Activated T-cell treated with anti-CD3 and anti-CD28 coated beads, Interleukin-2, amount 50 U/mL, for 4 hours (primary cell): ENCODE results near the gene STX18. TPM values are rescaled to one million over a fixed set of nuclear protein-coding genes. Genes with fewer than 3 reads are reported as not detected.
"Not testable (repeated sequence)": the region's sequence is repeated elsewhere in the genome, so short reads cannot be mapped to it uniquely, and the experiment has no call there.

Source experiments
- ATAC-seq, 2 donors: fragments of 200-7000 bp; cut with Tn5 transposase; one replicate each; pipeline ENCODE4 v1.10.0; 2021
- DNase-seq: peaks from one replicate; pipeline ENCODE4 v3.0.0-alpha.2; 2020
- H3K27me3 Mint-ChIP-seq: one replicate; pipeline ENCODE4 v1.8.0; 2021; ENCODE audit warnings: low read depth, mixed read lengths
- H3K36me3 Mint-ChIP-seq: one replicate; pipeline ENCODE4 v1.8.0; 2022; ENCODE audit warnings: mixed read lengths; ENCODE audit not compliant: insufficient read depth
- H3K4me1 Mint-ChIP-seq: one replicate; pipeline ENCODE4 v1.8.0; 2021; ENCODE audit warnings: low read depth, mixed read lengths
- H3K4me3 Mint-ChIP-seq: one replicate; pipeline ENCODE4 v1.8.0; 2021; ENCODE audit warnings: mild to moderate bottlenecking, moderate library complexity, mixed read lengths
- H3K9me3 Mint-ChIP-seq: one replicate; pipeline ENCODE4 v1.8.0; 2021; ENCODE audit warnings: mixed read lengths
- total RNA-seq, 3 donors: library from RNA; stranded (reverse); gene quantifications; one replicate each; pipeline ENCODE4 v1.2.1, GENCODE V29; 2021

The STX18 gene
- total RNA-seq, 3 donors from 2014 or later, result 27.6 to 30.1 (median 29.7) TPM

DNA sequence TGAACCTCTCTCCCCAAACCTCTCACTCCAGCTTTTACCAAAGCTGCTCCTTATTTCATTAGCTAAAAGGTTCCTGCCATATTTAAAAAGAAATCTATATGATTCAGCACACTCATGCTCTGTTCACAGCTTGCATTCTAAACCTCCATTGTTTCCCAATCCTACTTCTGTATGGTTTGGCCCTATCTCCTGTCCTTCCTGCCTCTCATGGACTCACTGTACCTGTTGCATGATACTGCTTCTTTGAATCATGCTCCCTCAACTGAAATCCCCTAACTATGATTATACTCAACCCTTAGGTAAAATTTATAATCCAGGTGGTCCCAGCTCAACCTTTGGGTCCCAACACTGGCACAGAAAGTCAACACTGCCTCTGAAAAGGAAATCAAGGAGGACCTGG lies 6.3 kb downstream of the STX18 start:
- peaks cover 13% of the 10 kb centered on the region for H3K36me3 Mint-ChIP-seq
- H3K4me3 Mint-ChIP-seq, result no peak overlapping the region
- H3K27me3 Mint-ChIP-seq, result no peaks in the 10 kb centered on the region
- ATAC-seq, result no peak
- H3K4me1 Mint-ChIP-seq, result peaks cover 33% of the 10 kb centered on the region
- H3K9me3 Mint-ChIP-seq, result no peaks in the 10 kb centered on the region
- DNase-seq, result no peak

DNA sequence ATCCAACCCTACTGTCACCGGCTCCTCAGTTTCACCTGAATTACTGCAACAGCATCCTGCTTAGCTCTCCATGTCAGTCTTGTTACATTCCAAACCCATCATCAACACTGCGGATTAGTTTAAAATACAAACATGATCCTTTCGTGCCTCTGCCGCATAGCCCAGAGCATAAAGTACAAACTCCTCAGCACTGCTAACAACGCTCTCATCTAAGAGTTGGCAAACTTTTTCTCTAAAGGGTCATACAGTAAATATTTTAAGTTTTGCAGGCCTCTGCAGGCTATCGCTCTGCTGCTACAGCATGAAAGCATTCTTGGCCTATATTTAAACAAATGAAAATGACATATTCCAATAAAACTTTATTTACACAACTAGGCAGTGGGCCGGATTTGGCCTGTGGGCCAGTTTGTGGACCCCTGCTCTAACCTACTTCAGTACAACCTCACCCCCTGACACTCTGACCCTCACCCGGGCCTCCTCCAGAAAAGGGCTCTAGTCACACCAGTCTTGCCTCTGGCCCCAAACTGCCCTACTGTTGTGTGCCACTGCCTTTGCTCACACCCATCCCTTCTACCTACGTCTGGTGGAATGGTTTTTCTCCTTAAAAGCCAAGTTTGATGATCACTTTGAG lies 7.2 kb downstream of the STX18 start:
- Mint-ChIP-seq H3K27me3 (no peaks in the 10 kb centered on the region), H3K4me3 (no peak overlapping the region), H3K4me1 (peaks cover 23% of the 10 kb centered on the region), H3K9me3 (no peaks in the 10 kb centered on the region), H3K36me3 (peaks cover 13% of the 10 kb centered on the region)
- no peak for DNase-seq
- ATAC-seq, result no peak

DNA sequence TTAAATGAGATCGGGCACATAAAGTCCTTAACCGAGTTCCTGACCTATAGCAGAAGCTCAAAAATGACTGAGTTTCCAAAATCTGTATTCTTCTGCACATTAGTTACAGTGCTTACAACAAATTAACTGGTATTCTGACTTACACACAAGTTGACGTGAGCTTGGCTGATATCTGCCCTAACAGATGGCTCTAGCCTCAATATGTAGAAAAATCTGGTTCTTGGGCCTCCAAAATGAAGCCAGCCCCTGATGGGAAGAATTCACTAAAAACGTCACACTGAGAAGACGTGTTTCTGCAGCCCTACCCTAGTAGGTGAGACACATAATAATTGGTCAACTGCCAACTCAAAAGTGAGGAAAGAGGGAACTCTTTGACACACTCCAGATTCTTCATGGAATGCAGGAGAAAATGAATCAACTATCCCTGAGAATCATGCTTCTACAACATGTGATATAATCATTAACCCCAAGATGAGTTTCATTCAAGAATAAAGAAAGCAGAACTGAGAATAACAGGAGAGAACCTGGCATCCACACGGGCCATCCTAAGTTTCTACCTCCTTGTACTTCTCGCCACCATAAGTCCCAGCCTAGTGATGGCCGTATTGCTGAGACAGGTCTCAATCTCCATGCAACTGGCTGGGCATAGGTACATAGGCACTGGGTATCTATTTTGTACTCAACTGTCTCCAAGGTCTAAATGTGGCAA lies 8.2 kb downstream of the STX18 start:
- DNase-seq, result no peak
- H3K4me1 Mint-ChIP-seq, result peaks cover 15% of the 10 kb centered on the region
- H3K4me3 Mint-ChIP-seq, result no peak overlapping the region
- H3K36me3 Mint-ChIP-seq, result peaks cover 13% of the 10 kb centered on the region
- H3K27me3 Mint-ChIP-seq, result no peaks in the 10 kb centered on the region
- H3K9me3 Mint-ChIP-seq, result no peaks in the 10 kb centered on the region
- ATAC-seq, result no peak

DNA sequence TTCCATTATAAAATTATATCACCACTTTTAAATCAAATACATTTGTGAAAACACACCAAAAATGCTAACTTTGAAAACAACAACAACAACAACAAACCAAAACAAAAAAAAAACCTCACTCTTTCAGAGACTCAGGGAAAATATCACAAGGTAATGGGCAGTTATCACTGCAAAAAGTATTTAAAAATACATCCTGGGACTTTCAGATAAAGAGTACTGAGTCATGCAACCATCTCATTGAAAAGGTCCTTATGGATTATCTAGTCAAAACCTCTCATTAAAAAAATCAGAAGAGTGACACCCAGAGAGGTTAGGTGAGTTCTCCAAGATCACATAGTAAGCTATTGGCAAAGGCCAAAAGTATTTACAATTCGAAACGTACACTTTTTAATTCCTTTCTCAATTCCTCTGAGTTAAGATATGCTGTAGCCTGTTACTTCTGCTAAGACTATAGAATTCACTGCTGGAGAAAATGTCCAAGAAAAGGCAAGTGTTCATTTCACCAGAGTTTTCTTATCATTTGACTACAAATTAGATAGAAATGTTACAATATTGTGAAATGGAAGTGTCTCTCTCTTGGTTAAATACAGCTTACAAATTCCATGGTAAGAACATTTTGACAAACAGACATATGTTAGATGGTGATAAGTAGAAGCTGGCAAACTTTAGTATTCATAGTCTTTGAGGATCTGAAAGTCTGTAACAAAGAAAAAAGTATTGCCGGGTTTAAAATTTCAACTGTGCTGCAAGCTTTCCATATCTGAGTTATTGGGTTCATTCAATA lies 9.3 kb downstream of the STX18 start:
- no peak overlapping the region for H3K4me3 Mint-ChIP-seq
- DNase-seq (no peak), ATAC-seq (no peak)
- H3K9me3 Mint-ChIP-seq, result no peaks in the 10 kb centered on the region
- H3K36me3 Mint-ChIP-seq, result peaks cover 16% of the 10 kb centered on the region
- peaks cover 9% of the 10 kb centered on the region for H3K4me1 Mint-ChIP-seq
- no peaks in the 10 kb centered on the region for H3K27me3 Mint-ChIP-seq

DNA sequence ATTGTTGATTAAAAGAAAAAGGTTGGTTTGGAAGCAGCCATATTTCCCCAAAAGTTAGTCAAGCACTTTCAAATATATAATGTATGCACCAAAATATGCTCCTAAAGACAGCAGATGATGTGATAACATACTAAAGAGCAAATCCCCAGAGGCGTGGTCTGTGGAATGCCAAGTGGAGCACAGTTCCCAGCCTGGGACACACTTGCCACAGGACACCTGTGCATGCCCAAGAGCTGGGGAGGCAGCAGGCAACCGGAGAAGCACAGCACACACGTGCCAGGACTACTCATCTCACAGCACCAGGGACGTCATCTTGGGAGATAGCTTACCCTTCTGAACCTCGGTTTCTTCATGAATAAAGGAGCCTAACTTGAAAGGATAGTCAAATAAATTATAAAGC lies 12.5 kb downstream of the STX18 start:
- Mint-ChIP-seq H3K9me3 (no peaks in the 10 kb centered on the region), H3K36me3 (peaks cover 19% of the 10 kb centered on the region), H3K4me3 (no peak overlapping the region), H3K27me3 (no peaks in the 10 kb centered on the region), H3K4me1 (peaks cover 21% of the 10 kb centered on the region)
- no peak for ATAC-seq
- no peak for DNase-seq

DNA sequence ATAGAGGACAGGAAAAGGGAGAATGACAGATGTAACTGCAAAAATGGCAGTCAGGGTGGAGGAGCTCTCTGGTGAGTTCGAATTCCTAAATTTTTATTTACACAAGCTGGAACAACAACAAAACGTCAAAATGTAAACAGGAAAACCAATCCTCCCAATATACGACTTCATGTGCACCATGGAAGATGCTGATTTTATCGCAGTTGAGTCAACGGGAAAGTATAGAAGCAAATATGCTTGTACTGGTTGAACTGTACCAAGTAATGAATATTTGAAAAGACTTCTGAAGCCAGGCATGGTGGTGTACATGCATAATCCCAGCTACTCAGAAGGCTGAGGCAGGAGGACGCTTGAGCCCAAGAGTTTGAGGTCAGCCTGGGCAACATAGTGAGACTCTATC lies 15.4 kb downstream of the STX18 start:
- Mint-ChIP-seq H3K4me1 (peaks cover 29% of the 10 kb centered on the region), H3K36me3 (peaks cover 18% of the 10 kb centered on the region), H3K9me3 (no peaks in the 10 kb centered on the region), H3K4me3 (no peak overlapping the region), H3K27me3 (no peaks in the 10 kb centered on the region)
- DNase-seq, result no peak
- no peak for ATAC-seq

DNA sequence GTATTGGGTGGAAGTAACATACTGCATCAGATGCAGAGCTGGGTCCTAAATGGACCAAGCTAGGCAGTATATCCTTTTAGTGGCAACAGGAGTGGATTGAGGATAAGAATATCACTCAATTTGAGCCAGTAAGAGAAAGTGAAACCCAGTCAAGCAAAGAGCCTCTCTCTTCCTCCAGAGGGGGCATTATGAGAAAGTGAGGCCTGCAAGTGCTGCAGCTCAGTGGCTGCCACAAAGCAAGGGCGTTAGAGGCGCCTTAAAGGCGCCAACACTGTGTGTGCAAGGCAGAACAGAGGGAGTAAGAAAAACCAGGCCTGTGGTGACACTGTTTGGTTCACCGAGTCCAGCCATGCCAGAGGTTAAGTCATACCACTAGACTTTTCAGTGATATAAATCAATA lies 17.5 kb downstream of the STX18 start:
- DNase-seq (no peak), ATAC-seq (peak; percentile 85 to 94)
- H3K4me1 Mint-ChIP-seq, result peaks cover 37% of the 10 kb centered on the region
- no peak overlapping the region for H3K4me3 Mint-ChIP-seq
- H3K9me3 Mint-ChIP-seq, result no peaks in the 10 kb centered on the region
- H3K36me3 Mint-ChIP-seq, result peaks cover 18% of the 10 kb centered on the region
- no peaks in the 10 kb centered on the region for H3K27me3 Mint-ChIP-seq

DNA sequence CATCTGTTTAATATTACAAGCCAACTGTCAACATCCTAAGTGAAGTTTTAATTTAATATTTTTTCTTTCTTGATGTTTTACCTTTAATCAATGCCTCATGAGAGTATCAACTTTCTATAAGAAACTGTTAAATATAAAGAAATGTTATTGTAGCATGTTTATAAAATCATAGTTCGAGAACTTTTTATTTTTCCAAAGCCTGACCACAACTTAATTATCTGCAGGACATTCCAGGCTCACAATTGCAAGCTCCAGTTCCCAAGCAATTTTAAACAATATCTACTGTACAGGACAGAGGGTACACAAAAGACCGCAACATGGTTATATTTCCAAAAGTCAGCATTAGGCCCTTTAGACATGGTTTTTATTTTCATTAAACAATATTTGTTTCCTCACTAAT lies 20.1 kb downstream of the STX18 start:
- no peaks in the 10 kb centered on the region for H3K27me3 Mint-ChIP-seq
- no peaks in the 10 kb centered on the region for H3K9me3 Mint-ChIP-seq
- no peak for DNase-seq
- no peak for ATAC-seq
- no peak overlapping the region for H3K4me3 Mint-ChIP-seq
- peaks cover 13% of the 10 kb centered on the region for H3K36me3 Mint-ChIP-seq
- H3K4me1 Mint-ChIP-seq, result peaks cover 46% of the 10 kb centered on the region

DNA sequence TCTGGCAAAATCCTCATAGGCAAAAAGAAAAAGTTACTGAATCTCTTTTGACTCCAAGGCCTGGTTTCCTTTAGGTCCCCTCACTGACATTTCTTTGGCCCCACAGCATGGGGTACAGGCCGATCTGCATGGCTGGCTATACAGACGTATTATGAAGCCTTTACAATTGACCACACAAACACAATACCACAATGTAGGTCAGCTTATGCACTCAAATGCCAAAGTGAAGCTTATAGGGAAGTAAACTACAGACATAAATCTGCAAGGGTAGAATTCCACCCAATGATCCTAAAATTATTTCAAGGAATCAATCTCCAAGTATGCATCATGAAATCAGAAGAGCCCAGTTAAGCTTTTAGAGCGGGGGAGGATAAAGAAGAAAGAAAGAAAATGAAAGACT lies 20.7 kb downstream of the STX18 start:
- H3K9me3 Mint-ChIP-seq, result no peaks in the 10 kb centered on the region
- DNase-seq (no peak), ATAC-seq (no peak)
- H3K27me3 Mint-ChIP-seq, result no peaks in the 10 kb centered on the region
- H3K4me1 Mint-ChIP-seq, result peaks cover 44% of the 10 kb centered on the region
- no peak overlapping the region for H3K4me3 Mint-ChIP-seq
- peaks cover 11% of the 10 kb centered on the region for H3K36me3 Mint-ChIP-seq

DNA sequence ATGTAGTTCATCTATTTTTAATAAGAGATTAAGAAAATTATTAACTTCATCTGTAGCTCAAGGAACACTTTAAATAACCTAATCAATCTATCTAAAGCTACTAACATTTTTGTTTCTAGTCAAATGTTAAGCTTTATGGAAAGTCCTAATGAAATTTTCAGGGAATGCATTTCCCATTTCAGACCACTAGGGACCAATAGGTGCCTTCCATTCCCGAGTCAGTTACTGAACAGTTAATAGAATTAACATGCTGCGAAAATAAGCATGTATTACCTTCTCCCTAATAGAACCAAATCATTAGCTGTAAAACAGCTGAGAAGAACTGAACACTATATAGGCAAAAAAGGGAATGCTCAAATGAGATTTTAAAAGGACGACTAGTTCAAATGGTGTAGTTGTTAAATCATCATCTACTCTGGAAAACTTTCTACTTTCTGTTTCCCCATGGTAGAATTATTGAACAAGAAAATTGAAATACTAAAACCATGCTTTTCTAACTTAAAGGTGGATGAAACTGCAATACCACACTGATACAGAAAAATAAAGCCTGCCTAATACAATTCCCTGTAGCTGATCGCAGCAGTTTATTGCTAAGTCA lies 22.5 kb downstream of the STX18 start:
- no peaks in the 10 kb centered on the region for H3K27me3 Mint-ChIP-seq
- H3K36me3 Mint-ChIP-seq, result peaks cover 4% of the 10 kb centered on the region
- DNase-seq (no peak), ATAC-seq (no peak)
- H3K4me3 Mint-ChIP-seq, result no peak overlapping the region
- H3K4me1 Mint-ChIP-seq, result peaks cover 37% of the 10 kb centered on the region
- no peaks in the 10 kb centered on the region for H3K9me3 Mint-ChIP-seq

DNA sequence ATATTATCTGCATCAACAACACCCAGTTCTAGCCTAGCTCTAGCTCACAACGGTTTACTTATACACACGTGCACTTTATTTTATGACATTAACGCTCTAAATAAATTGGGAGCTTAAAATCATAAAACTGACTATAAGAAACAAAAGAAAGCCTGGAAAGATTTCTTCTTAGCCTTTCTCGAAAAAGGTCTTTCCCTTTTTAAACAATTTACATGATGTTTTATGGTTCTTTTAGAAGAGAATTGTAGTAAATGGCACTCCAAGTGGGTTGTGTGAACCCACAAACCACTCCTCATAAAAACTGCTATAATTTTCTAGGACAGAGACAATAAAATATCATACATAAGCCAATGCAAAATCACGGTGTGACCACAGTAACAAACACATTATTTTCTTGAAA lies 23.1 kb downstream of the STX18 start:
- ATAC-seq, result no peak
- no peaks in the 10 kb centered on the region for H3K9me3 Mint-ChIP-seq

DNA sequence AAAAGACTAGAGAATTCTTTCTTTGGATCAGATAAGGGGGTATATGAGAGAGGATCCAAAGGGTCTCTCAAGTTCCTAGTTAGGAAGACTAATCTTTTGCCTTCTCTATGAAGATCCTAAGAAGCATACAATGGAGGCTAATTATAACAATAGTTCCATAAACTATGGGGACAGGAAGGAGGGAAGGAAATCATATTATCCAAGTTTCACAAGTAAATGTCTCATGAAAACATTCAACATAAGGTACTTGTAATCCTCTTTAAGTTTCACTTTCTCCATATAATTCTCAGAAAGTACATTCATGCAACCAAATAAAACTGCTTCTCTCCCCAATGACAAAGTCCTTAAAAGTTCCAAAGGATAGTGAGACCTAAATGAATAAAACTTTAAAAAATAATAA lies 27.1 kb downstream of the STX18 start:
- no peak for ATAC-seq
- Mint-ChIP-seq H3K9me3 (no peaks in the 10 kb centered on the region), H3K36me3 (peaks cover 11% of the 10 kb centered on the region), H3K4me1 (peaks cover 19% of the 10 kb centered on the region), H3K27me3 (no peaks in the 10 kb centered on the region), H3K4me3 (no peak overlapping the region)
- no peak for DNase-seq

More for the DNA sequence above, 23.1 kb downstream of the STX18 start:
- no peak overlapping the region for H3K4me3 Mint-ChIP-seq
- no peak for DNase-seq
- H3K36me3 Mint-ChIP-seq, result peaks cover 3% of the 10 kb centered on the region
- H3K27me3 Mint-ChIP-seq, result no peaks in the 10 kb centered on the region
- H3K4me1 Mint-ChIP-seq, result peaks cover 32% of the 10 kb centered on the region

DNA sequence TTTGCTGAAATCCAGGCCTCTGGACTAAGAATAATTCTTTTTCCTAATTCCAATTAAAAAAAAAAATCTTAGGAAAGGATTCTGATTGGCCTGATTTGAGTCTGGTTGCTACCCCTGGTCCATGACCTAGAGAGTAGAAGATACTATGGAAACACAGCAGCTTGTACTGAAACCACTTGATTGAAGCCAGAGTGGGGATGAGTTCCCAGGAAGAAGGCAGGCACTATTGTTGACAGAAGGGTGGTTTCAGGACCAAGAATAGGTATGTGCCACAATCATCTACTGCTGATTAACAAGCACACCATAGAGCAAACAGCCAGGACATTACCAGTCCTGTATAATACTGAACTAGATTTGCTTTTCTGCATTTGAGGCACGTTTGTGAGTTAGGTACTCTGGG lies 29.6 kb downstream of the STX18 start:
- H3K4me3 Mint-ChIP-seq, result no peak overlapping the region
- H3K9me3 Mint-ChIP-seq, result no peaks in the 10 kb centered on the region
- H3K27me3 Mint-ChIP-seq, result no peaks in the 10 kb centered on the region
- DNase-seq (no peak), ATAC-seq (no peak)
- peaks cover 10% of the 10 kb centered on the region for H3K4me1 Mint-ChIP-seq
- peaks cover 19% of the 10 kb centered on the region for H3K36me3 Mint-ChIP-seq

DNA sequence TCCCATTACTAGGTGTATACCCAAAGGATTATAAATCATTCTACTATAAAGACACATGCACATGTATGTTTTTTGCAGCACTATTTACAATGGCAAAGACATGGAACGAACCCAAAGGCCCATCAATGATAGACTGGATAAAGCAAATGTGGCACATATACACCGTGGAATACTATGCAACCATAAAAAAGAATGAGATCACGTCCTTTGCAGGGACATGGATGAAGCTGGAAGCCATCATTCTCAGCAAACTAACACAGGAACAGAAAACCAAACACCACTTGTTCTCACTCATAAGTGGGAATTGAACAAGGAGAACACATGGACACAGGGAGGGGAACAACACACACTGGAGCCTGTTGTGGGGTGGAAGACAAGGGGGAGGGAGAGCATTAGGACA lies 31.2 kb downstream of the STX18 start:
- H3K4me3 Mint-ChIP-seq, H3K27me3 Mint-ChIP-seq, H3K9me3 Mint-ChIP-seq, H3K4me1 Mint-ChIP-seq, ATAC-seq, DNase-seq: not testable (repeated sequence)
- peaks cover 24% of the 10 kb centered on the region for H3K36me3 Mint-ChIP-seq
